Hepatic stellate cell (primary cell): ENCODE measurements around the gene INAVA.

Experiments used
- DNase-seq: peaks from one replicate; pipeline ENCODE4 v3.0.0; 2011; ENCODE audit warnings: low spot score

INAVA gene

DNA sequence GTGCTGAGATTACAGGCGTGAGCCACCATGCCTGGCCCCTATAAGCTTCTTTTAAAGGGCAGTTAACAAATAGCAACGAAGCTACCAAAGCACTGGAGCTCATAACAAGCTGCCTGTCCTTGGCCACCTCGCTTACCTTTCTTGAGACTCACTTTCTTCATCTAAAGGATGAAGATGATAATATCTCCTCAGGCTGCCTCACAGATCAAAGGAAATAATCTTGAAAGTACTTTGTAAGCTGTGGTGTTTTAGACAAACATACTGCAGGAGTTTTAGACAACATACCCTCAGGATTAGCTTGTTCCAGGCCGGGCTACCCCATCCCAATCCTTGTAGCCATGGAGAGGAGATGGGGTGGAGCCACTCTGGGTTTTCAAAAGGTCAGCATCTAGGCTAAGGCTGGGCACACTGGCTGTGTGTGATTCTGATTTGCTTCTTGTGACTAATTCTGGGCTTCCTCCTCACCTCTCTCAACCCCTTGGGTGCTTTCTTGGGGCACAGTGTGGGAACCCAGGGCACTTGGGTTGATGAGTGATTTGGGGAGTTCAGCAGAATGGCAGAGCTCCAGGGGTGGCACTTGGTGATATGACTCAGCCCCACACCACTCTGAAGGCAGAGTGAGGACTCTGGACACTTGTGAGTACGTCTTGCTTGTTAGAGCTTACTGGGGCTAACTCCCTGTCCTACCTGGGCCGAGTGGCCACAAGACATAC, 16.7 kb upstream of the INAVA start:
- DNase-seq = no peak

DNA sequence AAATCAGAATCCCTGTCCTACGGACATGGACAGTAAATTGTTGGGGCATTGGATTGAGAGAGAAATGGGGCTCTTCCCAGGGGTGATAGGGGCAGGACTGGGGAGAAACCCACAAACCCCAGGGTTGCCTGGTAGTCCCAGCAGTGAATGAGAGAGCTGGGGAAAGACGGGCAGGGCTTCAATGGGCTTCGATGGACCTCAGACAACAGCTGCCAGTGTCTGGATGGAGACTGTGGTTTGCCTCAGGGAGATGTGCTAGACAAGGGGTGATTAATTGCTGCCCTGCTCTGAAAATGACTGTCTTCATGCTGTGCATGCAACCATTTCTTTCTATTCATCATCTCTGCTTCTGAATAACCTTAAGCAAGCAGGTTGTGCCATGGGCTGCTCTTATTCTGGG, 14.5 kb upstream of the INAVA start:
- no peak for DNase-seq

DNA sequence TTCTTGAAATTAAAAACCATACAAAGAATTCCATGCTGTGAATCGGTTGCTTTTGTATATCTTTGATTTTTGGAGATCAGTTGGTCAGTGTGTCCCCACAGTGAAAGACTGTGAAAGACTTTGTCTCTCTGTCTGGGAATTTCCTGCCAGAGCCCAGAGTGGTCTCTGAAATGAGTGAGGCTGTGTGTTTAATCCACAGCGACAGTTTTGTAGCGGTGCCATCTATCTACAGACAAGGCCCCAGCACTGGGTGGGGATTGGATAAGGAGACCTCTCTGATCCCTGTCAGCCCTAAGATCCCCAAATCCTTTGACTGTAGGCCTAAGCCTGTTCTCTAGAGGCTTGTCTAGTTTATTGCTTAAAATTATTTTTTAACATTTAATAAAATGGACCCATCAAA, 11.6 kb upstream of the INAVA start:
- no peak for DNase-seq

DNA sequence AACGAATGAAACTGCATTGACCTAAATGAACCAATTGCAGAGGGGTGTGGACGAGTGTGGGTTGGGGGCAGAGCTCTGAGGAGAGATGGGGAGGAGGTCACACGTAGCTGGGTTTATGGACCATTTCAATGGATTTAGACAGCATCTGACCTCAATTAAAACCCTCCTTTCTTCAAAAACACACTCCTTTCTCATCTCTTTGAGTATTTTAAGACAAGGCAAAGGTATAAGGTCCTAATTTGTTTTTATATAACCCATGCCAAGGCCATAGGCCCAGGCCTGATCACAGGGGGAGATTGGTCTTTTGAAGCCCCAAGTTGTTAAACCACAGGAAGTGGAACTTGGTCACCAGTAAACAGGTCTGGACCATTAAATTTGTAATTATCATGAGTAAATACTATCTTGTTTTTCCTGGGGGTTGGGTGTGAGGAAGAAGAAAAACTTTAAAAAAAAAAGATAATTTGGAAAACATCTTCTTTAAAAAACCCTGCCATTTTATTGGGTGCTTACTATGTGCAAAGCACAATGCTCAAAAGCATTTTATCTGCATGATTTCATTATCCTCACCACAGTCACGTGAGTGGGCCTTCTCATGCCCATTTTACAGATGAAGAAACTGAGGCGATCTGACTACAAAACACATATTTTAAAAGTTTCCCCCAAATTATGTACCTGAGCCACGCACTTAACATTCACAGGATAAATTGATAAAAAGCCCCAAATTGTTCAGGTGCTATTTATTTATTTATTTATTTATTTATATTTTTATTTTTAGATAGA, 8.9 kb upstream of the INAVA start:
- DNase-seq = no peak

DNA sequence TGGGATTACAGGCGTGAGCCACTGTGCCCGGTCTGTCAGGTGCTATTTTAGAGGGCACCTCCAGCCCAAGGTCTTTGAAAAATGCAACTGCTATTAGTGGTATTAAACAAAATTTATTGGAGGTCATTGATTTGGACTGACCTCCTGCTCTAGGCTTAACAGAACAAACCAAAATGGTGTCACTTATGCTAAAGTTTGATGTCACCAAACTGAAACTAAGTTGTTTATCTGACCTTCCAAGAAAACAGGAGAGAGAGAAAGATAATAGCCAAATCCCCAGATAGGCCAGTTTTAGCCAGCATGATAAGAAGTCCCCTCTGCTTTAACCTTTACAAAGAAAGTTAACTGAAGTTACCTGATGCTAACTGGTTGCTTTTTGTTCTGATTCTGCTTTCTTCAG, 8.1 kb upstream of the INAVA start:
- DNase-seq = no peak

DNA sequence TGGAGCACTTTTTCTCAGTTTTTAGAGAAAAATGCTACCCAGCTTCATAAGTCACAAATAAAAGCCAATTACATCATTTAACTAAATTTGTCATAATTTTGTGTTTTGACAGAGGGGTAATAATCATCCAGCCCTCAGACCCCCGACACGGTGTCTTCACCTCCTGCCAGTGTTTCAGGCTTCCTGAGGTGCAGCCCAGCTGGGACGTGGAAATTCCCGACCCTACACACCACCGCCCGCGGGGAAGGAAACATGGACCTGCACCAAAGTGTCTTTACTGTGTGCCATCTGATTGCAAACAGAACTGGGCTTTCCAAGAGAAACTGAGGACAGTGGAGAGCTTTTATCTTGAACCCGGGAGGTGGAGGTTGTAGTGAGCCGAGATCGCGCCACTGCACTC, 7.7 kb upstream of the INAVA start:
- DNase-seq = no peak

DNA sequence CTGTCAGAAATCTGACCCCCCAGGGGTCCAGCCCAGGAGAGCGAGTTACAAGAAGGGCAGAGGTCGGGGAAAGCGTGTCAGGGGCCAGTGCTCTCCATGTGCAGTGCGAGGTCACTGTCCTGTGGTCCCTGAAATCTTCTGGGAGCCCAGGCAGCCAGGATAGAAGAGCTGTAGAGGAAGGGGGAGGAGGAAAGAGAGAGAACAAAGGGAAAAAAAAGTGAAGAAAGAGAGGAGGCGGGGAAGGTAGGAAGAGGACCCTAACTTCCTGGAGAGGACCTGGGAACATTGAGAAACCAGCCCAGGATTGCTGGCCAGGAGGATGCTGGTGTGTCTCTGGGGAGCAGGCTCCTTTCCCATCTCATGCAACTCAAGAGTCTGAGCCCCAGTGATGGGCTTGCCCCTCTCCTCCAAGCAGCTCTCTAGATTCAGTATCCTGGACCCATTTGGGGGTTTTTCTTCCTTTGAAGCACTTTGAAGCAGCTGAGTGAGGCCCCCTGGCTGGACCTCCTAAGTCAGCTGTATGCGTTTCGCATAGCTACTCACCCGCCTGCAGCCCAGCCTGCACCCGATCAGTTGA, 6.8 kb upstream of the INAVA start:
- DNase-seq = no peak

DNA sequence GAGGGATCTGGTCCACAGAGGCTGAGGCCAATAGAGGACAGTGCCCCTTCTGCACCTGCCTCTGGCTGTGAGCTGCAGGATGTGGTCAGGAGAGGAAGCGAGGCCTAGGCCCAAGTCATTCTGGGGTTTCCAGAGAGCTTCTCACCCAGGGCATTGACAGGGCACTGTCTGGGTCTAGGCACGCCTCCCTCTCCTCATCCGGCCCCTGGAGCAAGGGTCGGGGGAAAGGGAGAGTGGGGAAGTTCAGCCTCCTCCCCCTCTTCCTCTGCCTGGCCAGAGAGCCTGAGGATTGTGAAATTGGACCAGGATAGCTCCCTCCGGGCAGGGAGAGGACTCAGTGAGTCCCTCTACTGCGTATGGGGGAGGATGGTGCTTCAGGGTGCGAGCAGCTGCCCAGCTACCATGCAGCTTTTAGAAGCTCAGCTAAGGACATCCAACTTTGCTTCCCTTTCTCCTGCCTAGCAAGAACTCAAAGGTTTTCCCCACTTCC, 6.3 kb upstream of the INAVA start:
- no peak for DNase-seq

DNA sequence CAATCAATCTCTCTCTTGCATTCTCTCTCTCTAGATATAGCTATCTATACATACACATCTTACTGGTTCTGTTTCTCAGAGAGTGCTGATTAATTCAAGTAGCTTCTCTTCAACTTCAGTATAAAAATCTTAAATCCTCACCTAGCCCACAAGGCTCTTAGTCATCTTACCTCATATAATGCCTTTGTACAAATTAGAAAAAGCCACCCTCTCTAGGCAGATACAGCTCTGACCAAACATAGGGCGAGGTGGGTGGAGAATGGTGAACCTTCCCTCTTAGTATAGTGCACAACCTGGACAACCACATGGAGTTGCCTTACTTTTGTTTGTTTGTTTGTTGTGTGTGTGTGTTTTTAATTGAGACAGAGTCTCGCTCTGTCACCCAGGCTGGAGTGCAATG, 5.1 kb upstream of the INAVA start:
- no peak for DNase-seq

DNA sequence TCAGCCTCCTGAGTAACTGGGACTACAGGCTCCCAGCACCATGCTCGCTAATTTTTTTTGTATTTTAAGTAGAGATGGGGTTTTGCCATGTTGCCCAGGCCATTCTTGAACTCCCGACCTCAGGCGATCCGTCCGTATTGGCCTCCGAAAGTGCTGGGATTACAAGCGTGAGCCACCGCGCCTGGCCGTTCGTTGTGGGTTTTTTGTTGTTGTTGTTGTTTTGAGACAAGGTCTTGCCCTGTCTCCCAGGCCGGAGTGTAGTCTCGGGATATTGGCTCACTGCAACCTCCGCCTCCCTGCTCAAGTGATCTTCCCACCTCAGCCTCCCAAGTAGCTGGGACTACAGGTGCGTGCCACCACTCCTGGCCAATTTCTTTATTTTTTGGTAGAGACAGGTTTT, 4.7 kb upstream of the INAVA start:
- no peak for DNase-seq

DNA sequence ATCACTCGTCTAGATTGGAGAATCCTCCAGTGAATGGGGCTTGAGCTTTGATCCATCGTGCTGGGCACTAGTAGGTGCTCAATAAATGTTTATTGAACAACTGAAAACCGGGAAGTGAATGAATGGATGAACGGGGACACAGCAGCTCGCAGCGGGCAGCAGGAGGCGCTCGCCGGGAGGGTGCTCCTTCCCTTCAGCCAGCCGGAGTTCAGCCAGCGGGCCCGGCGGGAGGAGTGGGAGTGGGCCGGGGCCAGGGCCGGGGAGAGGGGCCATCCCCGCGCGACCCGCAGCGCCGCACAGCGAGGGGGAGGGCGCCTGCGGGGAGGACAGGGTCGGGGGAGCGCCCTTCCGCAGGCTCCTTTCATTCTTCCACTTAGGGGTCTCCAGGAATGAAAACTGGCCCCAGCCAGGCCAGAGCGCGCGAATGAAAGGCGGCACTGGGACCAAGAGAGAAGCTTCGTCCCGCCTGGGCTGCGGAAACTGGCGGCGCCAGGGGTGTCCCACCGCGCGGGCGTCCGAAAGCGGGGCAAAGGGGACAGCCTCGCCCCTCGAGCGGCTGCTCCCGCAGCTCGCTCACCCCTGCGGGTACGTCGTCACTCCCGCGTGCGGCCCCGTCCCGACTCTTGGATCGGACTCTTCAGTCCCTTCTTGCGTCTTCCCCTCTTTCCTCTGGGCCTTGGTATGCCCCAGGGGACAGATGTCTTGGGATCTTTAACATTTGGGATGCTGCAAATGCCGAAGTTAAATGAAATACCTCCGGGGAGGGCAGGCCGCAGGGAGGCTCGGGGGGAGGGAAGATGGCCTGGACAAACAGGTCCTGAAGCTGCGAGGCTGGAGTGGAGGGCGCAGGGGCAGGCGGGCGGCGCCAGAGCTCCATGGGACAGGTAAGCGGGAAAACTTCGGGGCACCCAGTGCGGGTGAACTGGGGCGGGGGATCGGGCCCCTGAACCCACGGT, 3.6 kb upstream of the INAVA start:
- peak; percentile 70 for DNase-seq

DNA sequence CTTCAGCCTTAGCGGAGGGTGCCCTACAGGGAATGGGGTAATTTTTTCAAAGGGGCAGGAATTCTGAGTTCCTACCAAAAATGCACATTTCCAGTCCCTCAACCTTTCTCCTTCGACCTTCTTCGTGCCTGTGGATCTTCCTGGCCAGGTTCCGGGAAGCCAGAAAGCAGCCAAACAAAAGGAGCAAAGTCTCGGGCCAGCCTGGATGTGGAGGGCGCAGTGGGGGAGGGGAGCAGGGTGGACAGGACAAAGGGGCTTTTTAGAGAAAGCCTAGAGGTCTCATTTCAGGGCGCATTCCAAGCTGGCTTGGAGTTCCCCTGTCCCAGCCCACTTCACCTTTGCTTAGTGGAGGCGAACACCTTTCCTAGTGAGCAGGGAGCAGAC, 2.9 kb upstream of the INAVA start:
- no peak for DNase-seq

DNA sequence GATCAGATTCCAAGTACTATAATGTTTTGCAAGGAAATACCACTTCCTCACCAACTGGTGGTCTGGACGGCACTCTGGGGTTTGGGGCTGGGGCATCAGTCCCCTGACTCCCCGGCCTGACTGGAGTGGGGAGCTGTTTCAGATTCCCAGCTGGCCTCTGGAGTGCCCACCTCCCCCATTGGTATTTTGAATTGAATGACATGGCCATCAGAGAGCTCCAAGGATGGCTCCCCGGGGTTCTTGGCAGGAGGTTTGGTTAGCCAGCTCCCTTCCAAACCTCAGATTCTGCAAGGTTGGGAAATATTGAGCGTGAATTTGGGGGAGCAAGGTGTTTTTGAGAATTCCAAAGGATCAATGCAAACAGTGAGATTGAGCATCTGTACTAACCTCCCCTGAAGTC, 2.2 kb upstream of the INAVA start:
- DNase-seq = no peak

DNA sequence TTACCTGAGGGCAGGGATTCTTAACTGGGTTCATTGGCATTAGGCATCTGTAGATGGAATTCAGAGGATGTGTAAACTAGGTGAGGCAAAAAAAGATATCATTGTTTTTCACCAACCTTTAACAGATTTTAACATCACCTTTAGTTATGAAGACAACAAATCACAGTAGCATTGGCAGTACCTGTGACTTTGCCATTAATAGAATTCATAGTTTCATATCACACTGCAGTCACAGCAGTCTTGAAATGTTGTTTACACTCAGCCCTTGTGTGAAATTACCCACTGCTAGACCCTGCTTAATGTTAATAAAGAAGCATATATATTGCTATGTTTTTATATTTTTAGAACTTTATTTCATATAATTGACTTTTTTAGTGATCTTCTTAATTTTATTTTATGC, 1.7 kb upstream of the INAVA start:
- DNase-seq = no peak

DNA sequence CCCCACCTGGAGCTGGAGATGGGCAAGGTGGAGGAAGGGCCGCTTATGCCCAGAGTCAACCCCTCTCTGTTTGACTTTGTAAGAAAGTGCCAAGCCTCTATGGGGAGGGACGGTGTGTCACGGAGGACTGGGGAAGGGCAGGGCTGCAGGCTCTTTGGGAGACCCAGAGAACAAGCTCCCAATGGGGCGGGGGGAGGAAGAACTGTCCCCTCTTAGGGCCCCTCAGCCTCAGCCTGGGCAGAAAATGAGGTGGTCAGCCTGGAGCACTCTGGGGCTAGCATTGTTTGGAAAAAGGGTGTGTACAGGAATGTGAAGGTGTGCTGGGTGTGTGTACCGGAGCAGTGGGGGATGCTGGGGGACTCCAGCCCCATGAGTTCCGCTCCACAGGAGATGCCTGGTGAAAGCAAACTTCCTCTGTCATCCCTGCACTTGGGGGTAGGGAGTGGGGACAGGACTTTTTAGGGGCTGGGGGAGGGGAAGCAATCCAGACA, 1.2 kb upstream of the INAVA start:
- no peak for DNase-seq

DNA sequence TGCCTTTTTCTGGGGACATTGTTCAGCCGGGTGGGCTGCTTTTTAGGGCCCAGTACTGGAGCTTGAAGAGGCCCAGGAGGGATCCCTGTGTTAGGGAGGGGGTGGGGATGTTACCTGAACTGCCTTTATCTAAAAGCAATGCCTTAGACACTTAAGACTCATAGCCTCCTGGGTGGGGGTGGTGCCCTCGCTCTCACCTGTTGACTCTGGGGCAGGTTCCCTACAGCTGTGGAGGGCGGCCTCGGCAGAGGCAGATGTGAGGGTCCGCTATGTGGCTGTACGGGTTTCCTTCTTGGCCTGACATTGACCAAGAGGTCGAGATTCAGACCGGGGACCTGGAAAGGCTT, 716 bp downstream of the INAVA start:
- no peak for DNase-seq

DNA sequence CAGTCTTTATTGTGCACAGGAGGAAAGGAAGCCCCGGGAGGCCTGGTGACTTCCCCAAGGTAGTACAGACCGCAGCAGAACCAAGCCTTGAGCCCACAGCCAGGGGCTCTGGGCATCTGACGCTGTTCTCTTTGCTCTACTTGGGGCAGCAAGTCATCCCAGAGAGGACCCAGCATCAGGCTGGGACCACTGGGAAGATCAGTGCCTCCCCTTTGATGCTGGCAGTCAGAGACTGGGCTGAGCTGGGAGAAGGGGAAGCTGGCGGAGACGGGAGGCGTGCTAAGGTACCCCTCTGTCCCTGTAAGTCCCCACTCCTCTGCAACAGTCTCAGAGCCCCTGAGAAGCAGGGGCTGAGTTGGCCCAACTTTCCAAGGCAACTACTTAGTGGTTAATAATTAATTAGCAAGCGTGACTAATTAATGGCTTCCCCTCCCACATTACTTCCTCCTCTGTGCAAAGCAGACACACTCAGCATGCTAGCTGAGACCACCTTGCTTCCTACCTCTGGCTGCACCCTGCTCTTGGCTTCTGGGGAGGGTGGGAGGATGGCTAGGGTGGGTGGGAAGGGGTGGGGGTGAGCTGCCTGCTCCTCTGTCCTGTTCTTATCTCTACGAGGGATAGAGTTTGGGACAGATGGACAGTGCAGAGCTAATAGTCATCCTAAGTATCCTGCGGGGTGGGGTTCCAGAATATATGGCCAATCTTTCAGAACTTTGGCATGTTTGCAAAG, 1.3 kb downstream of the INAVA start:
- DNase-seq = no peak

DNA sequence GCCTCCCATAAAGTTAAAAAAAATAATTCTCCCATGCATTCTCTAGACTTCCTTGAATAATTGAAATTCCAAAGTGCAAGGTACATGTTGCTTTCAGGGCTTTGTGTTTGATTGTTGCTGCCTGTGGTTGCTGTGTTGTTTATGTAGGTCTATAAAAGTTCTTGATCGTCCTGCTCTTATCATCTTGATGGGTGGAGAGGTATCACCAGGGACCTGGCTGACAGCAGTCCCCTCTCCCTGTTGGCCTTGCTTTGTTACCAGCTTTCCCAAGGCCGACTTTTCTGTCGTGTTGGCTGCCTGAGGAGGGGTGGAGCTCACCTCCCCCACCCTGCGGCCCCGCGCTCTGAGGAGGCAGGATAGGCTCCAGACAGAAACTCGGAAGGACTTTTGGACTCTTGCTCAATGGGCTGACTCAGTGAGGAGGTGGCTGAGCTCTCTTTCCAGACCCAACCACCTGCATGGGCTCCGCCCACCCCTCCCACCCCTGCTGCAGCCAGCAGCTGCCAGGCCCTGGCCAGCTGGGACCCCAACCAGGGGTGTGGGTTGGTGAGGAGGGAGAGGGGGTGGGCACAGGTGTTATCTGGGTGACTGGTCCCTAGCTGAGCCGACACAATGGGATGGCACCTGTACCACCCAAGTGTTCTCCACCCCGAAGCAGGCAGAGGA, 2.0 kb downstream of the INAVA start:
- DNase-seq = no peak

DNA sequence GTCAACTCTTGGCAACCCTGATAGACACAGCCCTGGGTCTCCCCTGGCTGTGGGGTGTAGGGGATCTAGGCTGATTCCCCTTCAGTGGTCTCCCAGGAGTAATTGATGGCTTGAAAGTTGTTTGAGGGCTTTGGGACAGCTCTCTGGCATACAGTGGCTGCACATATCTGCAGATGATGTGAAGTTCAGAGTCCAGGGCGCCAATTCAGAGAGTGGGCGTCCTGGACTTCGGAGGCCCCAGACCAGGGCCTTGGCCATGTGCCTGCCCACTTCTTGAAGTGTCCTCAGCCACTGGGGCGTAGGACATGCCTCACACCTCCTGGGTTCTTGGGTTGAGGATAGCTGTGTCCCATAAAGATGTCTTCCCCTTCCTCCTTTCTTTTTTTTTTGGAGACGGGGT, 2.6 kb downstream of the INAVA start:
- no peak for DNase-seq

DNA sequence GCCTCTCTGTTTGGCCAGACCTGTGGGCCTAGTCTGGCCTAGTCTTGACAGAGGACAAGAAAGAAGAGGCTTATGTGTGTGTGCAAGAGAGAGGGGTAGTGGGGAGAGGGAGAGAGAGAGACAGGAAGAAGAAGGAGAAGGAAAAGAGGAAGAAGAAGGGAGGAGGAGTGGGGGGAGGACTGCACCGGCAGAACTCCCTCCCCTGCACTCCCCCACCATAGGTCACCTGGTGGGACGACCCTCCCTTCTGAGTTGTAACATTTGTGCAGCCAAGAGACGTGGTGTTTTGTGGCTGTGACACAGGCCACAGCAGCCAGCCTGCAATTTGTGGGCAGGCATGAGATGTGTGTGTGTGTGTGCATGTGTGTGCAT, 4.3 kb downstream of the INAVA start:
- DNase-seq = no peak

DNA sequence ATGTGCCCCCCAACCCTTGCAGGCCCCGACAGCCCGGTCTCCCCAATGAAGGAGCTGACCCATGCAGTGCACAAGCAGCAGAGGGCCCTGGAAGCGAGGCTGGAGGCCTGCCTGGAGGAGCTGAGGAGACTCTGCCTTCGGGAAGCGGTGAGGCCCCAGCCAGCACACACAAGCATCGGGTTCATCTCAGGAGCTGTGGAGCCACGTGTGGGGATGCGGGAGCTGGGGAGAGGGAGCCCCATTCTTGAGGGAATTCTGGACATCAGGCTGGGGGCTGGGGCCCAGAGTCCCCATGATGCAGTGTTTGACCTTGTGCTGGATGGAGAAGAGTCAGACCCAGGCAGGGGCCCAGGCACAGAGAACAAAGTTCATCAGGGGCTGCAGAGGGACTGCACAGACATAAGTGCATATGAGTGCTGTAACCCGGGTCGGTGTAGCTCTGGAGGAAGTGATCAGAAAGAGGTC, 4.8 kb downstream of the INAVA start:
- DNase-seq = no peak
